ENCODE measurements around the gene IRF7.

Gene IRF7

DNA sequence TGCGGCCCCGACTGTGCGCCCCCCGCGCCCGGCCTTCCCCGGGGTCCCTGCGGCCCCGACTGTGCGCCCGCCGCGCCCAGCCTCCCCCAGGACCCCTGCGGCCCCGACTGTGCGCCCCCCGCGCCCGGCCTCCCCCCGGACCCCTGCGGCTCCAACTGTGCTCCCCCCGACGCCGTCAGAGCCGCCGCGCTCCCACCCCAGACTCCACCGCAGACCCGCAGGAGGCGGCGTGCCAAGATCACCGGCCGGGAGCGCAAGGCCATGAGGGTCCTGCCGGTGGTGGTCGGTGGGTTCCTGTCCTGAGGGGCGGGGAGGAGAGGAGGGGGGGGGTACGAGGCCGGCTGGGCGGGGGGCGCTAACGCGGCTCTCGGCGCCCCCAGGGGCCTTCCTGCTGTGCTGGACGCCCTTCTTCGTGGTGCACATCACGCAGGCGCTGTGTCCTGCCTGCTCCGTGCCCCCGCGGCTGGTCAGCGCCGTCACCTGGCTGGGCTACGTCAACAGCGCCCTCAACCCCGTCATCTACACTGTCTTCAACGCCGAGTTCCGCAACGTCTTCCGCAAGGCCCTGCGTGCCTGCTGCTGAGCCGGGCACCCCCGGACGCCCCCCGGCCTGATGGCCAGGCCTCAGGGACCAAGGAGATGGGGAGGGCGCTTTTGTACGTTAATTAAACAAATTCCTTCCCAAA lies 24.4 kb upstream of the IRF7 start:
- no peak for DNase-seq

DNA sequence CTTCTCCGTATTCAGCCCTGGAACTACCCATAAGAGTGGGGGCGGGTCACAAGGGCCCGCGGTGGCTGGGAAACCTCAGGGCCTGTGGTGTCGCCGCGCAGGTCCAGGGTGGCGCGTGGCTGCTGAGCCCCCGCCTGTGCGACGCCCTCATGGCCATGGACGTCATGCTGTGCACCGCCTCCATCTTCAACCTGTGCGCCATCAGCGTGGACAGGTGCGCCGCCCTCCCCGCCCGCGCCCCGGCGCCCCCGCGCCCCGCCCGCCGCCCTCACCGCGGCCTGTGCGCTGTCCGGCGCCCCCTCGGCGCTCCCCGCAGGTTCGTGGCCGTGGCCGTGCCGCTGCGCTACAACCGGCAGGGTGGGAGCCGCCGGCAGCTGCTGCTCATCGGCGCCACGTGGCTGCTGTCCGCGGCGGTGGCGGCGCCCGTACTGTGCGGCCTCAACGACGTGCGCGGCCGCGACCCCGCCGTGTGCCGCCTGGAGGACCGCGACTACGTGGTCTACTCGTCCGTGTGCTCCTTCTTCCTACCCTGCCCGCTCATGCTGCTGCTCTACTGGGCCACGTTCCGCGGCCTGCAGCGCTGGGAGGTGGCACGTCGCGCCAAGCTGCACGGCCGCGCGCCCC lies 23.7 kb upstream of the IRF7 start:
- DNase-seq, result no peak

DNA sequence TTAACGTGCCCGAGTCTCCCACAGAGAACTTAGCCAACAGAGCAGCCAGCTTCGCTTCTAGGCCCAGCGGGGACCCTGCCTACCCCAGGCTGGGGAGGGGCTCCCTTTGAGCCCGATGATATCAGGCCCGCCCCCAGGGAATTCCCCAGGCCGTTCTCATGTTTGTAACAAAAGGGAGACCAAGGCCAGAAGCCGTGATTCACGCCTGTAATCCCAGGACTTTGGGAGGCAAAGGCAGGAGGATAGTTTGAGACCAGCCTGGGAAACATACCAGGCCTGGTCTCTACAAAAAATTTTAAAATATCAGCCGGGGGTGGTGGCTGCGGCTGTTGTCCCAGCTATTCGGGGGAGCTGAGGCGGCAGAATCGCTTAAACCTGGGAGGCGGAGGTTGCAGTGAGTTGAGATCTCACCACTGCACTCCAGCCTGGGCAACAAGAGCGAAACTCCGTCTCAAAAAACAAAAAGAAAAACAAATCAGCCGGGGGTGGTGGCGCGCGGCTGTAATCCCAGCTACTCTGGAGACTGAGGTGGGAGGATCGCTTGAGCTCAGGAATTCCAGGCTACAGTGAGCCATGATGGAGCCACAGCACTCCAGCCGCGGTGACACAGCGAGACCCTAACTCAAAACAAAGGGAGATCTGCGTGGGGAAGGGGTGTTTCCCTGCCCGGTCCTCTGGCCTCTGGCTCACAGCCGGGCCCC lies 23.0 kb upstream of the IRF7 start:
- DNase-seq, result peak; percentile 62

- peak; percentile 82 for DNase-seq
These were observed 22.1 kb upstream of the IRF7 start for GRCh38 chr11:637593-638521.

DNA sequence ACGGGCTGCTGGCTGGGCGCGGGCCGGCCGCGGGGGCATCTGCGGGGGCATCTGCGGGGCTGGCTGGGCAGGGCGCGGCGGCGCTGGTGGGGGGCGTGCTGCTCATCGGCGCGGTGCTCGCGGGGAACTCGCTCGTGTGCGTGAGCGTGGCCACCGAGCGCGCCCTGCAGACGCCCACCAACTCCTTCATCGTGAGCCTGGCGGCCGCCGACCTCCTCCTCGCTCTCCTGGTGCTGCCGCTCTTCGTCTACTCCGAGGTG lies 21.5 kb upstream of the IRF7 start:
- no peak for DNase-seq

- no peak for DNase-seq
These were observed 21.0 kb upstream of the IRF7 start, which contains the start of gene DRD4 for GRCh38 chr11:636511-637332. TSS of gene DRD4 (plus strand) at chr11:637269. CDS start at chr11:637305, 36 bp downstream.

GRCh38 chr11:635945-636510 lies 20.3 kb upstream of the IRF7 start:
- DNase-seq, result no peak

GRCh38 chr11:630871-631270 lies 15.1 kb upstream of the IRF7 start:
- DNase-seq, result no peak

DNA sequence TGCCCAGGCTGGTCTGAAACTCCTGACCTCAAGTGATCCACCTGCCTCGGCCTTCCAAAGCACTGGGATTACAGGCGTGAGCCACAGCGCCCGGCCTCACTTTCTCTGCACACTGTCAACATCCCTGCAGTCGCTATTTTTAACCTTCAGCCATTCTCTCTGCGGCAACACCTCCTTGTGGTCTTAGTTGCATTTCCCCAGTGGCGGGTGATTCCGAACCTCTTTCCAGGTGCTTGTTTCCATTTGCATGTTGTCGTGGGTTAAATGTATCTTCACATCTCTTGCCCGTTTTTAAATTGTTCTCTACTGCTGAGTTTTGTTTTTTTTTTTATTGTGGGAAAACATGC lies 13.5 kb upstream of the IRF7 start:
- DNase-seq, result no peak

- DNase-seq, result no peak
These were observed 12.3 kb upstream of the IRF7 start for GRCh38 chr11:628056-628455.

- DNase-seq, result no peak
These were observed 11.5 kb upstream of the IRF7 start for GRCh38 chr11:627308-627576.

DNA sequence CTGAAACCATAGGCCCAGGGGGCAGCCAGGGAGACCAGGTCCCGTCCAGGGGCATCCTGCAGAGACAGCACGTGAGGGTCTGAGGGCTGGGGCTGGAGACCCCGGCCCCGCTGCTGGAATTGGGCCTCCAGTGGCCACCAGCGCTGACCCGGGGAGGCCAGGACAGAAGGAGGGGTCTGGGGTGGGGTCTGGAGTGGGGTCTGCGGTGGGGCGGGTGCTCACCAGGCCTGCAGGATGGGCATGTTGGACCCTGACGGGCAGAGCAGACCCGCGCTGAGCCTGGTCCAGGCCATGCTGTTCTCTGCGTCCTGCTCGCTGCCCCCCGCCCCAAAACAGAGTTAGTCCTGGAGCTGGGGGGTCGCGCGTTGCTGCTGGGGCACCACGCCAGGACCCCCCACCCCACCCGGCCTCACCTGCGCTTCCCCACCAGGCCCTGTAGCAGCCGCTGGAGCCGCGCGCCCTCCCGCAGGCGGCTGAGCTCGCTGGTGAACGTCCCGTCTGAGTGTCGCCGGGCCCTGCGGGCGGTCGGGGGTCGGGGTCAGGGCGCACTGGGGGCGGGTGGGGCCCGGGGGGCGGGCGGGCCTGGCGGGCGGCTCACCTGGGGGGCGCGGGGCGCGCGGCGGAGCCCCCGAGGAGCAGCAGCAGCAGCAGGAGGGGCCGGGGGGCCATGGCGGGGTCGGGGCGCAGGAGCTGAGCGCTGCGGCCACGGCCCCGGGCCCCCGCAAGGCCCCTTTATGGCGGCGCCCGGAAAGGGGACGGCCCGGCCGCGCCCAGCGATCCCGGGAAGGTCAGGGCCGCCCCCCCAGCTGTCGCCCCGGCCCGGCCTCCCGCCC lies 10.9 kb upstream of the IRF7 start, which contains the start of gene SCT:
SCT (minus strand) TSS at position 707 of the 833 bp plus-strand sequence; CDS start at position 669, 38 bp downstream.
- no peak for DNase-seq

- DNase-seq, result no peak
These were observed 10.0 kb upstream of the IRF7 start for GRCh38 chr11:625636-626268.

DNA sequence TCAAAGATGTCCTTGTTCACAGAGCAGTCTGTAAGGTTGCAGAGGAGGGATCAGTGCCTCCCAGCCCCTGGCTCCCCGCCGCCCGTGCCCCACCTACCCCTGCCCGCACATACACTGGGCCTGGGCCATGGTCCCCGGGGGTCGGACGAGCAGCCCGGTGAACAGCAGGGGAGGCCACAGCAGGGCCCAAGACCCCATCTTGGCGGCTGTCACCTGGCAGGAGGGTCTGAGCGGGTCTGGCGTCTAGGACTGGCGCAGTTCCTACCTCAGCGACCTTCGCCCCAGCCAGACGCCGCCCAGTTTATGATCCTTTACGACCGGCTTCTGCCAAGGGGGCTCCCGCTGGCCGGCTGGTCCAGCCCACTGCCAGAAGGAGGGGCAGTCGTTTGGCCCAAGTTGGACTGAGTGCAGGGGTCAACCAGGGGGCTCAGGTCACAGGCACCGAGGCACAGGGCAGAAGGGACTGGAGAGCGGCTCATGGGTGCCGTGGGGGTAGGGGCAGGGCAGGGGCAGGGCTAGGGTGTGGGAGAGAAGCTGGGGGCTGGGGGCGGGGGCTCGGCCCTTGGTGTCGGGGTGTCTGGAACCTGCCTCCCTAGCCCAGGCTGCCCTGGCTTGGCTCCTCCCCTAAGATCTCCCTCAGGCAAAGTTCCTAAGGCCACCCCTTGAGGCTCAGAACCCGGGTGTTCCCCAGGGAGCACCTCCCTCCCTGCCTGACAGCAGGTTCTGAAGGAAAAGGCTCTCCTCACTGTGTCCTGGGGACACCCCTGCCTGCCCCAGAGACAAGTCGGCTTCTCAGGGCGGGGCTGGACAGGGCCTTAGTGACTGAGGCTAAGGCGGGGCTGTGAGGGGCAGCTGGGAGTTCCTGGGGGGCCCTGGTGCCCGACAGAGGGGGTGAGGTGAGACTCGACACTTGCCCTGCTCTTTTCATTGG lies 9.2 kb upstream of the IRF7 start, which contains the start of gene CDHR5:
CDHR5 (minus strand) TSS at position 251 of the 931 bp plus-strand sequence; CDS start at position 198, 53 bp downstream.
- no peak for DNase-seq

DNA sequence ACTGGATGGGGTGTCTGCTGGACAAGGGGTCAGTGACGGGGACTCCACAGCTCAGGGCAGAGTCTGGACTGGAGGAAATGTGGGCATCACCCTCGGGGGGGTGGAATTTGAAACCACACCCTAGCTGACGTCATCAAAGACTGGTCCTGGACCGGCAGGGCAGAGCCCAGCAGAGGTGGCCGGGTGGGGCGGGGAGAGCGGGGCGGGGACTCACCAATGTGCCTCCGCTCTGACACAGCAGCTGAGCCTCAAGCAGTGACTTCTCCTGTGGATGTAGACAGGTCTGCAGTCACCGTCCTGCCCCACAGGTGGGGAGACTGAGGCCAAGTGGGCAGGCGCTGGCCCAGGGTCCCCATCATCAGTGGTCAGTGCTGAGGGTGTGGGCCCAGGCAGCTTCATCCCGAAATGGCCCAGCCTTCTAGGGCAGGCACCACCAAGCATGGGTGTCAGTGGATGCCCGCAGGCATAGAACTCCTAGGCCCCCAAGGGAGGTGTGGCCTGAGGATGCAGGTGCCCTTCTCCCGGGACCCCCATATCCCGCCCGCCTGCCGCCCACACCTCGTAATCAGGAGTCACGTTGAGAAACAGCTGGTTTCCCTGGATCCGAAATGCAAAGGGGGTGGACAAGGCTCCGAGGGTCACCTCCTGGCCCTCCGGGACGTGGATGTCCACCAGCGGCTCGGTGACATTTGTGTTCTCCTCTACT lies 8.4 kb upstream of the IRF7 start:
- DNase-seq, result no peak

- DNase-seq, result no peak
These were observed 7.7 kb upstream of the IRF7 start for GRCh38 chr11:623349-623869.

GRCh38 chr11:621838-622237 lies 6.1 kb upstream of the IRF7 start:
- no peak for DNase-seq

- no peak for DNase-seq
These were observed 5.4 kb upstream of the IRF7 start for GRCh38 chr11:620935-621814.

All from NCI-H82 (cell line).